Islet of Langerhans (tissue), 1 donor: ENCODE measurements around the gene PHETA2.
"Not testable (repeated sequence)": the region's sequence is repeated elsewhere in the genome, so short reads cannot be mapped to it uniquely, and the experiment has no call there.

Source experiments
- FAIRE-seq: peaks from one replicate; lab custom pipeline; 2011; peaks lifted over from hg19 to GRCh38; lab: Jason Lieb, UNC

Gene PHETA2

DNA sequence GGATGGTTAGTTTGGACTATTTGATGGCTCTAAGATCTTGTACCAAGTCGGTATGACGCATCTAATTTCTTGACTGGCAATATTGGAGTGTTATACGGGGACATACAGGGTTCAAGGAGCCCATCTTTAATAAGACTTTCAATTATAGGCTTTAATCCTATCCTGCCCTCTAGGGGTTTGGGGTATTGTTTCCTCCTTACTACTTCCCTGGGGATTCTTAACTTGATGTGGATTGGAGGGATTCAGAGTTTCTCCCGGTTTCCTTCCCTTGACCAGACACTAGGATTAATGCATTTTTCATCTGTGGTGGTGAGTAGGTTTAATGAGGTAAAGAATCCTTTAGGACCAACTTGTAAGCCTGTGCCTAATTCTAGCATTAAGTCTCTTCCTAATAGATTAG lies 37.8 kb downstream of the PHETA2 start:
- no peak for FAIRE-seq

DNA sequence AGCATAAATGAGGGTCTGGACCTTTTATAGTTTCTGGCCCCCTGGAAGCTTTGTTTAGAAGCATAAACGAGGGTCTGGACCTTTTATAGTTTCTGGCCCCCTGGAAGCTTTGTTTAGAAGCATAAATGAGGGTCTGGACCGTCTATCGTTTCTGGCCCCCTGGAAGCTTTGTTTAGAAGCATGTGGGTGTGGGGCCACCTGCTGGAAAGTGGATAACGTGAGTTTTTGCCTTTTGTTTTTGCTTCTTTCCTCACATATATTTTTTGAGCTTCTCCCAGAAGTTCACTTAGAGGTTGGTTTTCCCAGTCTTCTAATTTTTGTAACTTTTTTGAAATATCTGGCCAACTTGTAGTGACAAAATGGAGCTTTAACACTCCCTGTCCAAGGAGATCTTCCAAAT lies 38.7 kb downstream of the PHETA2 start:
- FAIRE-seq = not testable (repeated sequence)

DNA sequence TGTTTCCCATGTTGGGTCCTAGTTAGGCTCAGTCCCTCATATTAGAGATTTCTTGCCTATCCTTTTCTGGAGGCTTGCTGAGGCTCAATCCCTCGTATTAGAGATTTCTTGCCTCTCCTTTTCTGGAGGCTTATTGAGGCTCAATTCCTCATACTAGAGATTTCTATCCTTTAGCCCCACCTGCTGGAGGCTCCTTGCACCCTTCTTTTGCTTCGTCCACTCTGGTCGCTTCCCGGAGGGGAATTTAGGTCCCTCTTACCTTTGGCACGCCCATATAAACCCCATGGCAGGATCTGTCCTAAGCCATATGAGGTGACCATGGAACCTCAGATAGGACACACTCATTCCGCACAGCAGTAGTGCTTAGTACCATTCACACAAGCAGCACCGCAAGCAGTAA lies 40.7 kb downstream of the PHETA2 start:
- no peak for FAIRE-seq

DNA sequence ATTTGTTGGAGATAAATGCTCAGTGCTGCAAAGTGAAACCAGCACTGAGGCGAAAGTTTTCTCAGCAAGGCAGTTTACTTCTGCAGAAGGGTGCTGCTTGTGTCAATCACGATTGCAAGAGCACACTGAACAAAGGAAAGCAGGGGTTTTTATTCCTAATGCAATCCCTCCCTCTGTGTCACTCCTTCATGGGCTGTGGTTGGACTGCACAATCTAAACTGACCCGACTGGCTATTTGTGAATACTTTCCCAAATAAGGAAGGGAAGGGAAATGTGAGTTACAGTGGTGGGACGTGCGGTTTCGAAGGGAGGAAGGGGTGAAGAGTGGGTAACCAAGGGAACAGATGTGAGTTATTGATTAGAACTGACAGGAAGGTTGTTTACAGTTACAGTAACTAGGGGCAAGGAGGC lies 41.4 kb downstream of the PHETA2 start:
- FAIRE-seq = not testable (repeated sequence)

DNA sequence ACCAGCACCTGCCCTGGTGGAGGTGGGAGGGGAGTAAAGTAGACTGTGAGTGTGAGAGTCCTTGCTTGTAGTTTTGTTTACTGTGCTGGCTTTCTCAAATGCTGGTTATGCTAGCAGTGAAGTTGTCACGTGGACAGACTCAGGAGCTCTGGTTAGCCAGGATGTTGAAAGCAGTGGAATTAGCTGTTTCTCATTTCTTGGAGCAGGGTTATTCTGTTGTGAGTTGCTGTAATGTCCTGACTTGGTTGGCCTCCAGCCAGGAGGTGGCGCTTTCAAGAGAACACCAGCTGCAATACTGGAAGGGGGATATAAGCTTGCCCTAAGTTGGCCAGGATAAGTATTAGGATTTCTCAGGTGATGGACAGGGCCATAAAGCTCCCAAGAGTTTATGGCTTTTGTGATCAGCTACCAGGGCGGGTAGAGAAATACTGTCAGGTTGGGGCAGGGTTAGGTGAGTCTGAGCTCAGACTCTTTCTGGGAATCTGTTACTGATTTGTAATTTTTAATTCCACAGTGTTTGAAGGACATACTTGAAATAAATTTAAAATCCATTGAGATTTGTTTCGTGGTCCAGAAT lies 42.9 kb downstream of the PHETA2 start:
- no peak for FAIRE-seq

DNA sequence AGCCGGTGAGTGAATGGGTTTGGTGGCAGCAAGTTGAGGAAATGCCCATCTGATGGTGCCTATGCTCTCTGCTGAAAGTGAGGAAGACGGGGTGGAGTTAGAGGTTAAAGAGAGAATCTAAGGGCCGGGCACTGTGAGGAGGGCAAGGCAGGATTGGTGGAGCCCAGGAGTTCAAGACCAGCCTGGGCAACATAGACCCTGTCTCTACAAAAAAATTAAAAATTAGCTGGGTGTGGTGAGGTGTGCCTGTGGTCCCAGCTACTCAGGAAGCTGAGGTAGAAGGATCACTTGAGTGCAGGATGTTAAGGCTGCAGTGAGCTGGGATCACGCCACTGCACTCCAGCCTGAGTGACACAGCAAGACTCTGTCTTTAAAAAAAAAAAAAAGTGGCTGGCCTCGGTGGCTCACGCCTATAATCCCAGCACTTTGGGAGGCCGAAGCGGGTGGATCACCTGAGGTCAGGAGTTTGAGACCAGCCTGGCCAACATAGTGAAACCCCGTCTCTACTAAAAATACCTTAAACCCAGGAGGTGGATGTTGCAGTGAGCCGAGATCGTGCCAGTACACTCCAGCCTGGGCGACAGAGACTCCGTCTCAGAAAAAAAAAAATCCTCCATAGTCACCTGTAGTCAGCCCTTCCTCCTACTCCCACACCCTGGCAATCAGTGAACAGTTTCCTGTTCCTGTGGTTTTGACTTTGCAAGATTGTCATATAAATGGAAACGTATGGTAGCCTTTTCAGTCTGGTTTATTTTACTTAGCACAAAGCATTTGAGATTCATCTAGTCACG lies 46.4 kb downstream of the PHETA2 start:
- not testable (repeated sequence) for FAIRE-seq

DNA sequence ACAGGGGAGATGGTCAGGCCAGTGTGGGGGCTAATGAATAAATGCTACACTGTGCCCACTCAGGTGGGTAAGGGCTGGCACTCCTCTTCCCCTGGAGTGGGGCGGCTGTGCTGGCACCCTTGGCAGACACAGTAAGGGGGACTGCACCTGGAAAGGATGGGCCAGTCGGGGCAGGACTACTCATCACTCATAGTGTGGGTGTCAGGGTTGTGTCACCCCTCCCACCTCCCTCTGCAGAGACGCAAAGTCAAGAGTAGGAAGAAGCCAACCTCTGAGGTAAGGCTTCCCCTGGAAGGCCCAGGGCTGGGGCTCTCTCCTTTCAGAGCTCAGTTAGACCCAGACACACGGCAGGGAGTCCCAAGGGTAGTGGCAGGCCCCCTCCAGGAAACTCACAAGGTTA lies 49.5 kb downstream of the PHETA2 start:
- FAIRE-seq = not testable (repeated sequence)

DNA sequence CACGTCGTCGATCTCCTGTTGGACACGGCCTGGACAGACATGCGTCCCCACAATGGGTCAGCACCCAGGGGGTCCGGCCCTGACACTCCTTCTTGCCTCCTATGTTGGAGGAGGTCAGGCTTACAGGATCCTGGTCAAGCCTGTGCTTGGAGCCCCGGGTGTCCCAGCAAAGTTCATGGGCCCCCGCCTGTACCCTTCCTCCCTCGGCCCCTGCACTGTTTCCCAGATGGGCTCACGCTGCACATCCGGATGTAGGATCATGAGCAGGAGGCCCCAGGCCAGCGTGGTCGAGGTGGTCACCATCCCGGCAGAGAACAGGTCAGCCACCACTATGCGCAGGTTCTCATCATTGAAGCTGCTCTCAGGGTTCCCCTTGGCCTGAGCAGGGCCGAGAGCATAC lies 53.6 kb downstream of the PHETA2 start:
- no peak for FAIRE-seq

DNA sequence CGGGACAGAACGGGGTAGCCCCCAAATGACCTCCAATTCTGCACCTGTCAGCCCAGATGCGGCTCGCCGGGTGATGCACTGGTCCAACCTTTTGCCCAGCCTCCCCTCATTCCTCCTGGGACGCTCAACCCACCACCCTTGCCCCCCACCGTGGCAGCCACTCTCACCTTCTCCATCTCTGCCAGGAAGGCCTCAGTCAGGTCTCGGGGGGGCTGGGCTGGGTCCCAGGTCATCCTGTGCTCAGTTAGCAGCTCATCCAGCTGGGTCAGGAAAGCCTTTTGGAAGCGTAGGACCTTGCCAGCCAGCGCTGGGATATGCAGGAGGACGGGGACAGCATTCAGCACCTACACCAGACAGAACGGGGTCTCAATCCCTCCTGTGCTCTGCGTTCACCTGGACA lies 54.0 kb downstream of the PHETA2 start:
- FAIRE-seq = not testable (repeated sequence)
